Keratinocyte (primary cell): ENCODE measurements around the gene TFG.

Source experiments
- EZH2 ChIP-seq: IDR thresholded peaks from one replicate; pipeline ENCODE4 v1.6.1; 2012; ENCODE audit warnings: inconsistent platforms, mild to moderate bottlenecking, low read length, moderate library complexity
- TF ChIP-seq, protein P1 (sequence below), 3 experiments: IDR thresholded peaks in 1 of 3; conservative IDR thresholded peaks in 1 of 3; optimal IDR thresholded peaks in 1 of 3; 2 replicates in 2 of 3; 3 replicates in 1 of 3; pipeline versions ENCODE3 to v1.5.1; 2011; ENCODE audit warnings: low read length in 3 of 3, mild to moderate bottlenecking in 3 of 3, moderate library complexity in 2 of 3, control low read depth in 1 of 3, inconsistent platforms in 1 of 3; ENCODE audit not compliant: insufficient read depth in 2 of 3; ENCODE audit errors: extremely low read depth in 1 of 3

- TF ChIP-seq, protein P1, sequence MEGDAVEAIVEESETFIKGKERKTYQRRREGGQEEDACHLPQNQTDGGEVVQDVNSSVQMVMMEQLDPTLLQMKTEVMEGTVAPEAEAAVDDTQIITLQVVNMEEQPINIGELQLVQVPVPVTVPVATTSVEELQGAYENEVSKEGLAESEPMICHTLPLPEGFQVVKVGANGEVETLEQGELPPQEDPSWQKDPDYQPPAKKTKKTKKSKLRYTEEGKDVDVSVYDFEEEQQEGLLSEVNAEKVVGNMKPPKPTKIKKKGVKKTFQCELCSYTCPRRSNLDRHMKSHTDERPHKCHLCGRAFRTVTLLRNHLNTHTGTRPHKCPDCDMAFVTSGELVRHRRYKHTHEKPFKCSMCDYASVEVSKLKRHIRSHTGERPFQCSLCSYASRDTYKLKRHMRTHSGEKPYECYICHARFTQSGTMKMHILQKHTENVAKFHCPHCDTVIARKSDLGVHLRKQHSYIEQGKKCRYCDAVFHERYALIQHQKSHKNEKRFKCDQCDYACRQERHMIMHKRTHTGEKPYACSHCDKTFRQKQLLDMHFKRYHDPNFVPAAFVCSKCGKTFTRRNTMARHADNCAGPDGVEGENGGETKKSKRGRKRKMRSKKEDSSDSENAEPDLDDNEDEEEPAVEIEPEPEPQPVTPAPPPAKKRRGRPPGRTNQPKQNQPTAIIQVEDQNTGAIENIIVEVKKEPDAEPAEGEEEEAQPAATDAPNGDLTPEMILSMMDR (optimal IDR thresholded peaks at IDR 0.05 in 1 of 3, IDR thresholded peaks at IDR 0.05 in 1 of 3, conservative IDR thresholded peaks at IDR 0.05 in 1 of 3; ENCODE audit: extremely low read depth in 1 of 3, insufficient read depth in 2 of 3, low read length in 3 of 3), result no peak
- no peak for TF ChIP-seq EZH2
These were observed 80.3 kb downstream of the TFG start for GRCh38 chr3:100789579-100789978.
